ENCODE results near the gene PIGH.

GRCh38 chr14:67641902-67642749 is 42.1 kb upstream of the PIGH start:
- TF ChIP-seq CTCF (IDR thresholded peaks at IDR 0.05; ENCODE audit: low read depth, low read length): no peak
- TF ChIP-seq MAX (IDR thresholded peaks at IDR 0.05; ENCODE audit: low read depth, low read length): no peak
